Measurements from ENCODE around the gene SLC25A33.

Gene SLC25A33

DNA sequence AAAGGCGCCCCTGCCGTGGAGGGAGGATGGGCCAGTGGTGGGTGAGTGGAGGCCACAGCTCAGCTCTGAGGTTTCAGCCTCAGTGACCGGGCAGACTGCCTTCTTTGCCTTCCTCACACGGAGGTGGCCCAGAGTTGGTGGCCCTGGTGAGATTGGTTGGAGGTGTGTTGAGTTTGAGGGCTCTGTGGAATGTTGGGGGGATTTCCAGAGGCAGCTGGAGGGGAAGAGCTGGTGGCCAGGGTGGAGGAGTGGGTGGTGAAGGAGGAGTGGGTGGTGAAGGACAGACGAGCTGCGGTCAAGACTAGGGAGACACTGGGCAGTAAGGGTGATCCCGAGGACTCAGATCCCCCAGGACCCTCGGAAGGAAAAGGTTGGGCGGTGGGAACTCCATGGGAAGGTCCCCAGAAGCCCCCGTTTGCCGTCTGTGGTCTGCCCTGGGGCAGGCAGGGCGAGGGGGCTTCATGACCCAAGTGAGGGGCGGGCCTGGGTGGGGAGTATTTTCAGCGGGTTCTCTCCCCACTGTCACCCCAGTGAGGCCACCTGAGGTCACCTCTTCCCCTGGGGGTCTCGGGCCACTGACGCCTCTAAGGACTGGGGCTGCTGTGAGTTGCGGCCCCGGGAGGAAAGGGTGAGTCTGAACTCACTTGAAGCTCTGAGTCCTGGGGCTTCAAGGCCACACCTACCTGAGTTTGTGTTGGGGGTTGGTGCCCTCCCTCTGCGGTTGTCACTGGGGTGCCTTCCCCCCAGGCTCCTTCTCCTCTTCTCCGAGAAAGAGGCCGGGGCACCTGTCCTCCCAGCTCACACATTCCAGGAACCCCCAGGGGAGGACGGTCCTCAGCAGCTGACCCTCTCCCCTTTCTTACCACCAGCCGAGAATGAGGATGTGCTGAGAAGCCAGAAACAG lies 89.5 kb downstream of the SLC25A33 start:
- peak; percentile 83 for DNase-seq

GRCh38 chr1:9629445-9630201 lies 90.4 kb downstream of the SLC25A33 start:
- peak; percentile 86 for DNase-seq

DNA sequence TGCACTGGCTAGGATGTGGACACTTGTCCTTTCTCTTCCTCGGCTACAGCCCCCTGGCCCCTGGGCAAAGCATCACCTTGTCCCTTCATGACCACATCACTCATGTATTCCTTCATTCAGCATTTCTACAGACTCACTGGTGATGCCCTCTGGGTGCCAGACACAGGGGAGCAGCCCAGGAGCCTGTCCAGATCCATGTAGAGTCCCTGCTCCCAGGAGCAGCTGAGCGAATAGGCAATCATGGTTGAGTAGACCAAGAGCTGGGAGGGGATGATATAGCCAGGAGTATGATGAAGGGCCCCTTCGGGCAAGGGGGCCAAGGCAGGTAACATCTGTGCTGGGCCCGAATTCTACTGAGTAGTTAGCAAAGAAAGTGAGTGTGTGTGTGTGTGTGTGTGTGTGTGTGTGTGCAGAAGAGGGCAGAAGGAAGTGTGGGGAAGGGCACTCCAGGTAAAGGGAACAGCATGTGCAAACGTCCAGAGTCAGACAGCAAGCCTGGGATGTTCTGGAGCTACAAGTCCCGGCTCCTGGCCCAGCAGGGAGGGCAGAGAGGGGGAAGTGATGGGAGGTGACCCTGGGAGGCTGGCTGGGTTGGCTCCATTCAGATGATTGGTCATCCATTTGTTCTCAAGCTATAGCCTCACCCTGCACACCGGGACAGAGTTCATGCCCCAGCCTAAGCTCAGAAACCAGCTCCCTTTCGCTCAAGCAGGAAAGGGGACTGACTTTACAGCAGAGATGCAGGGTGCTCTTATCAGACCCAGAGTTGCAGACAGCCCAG lies 91.3 kb downstream of the SLC25A33 start:
- no peak for DNase-seq

DNA sequence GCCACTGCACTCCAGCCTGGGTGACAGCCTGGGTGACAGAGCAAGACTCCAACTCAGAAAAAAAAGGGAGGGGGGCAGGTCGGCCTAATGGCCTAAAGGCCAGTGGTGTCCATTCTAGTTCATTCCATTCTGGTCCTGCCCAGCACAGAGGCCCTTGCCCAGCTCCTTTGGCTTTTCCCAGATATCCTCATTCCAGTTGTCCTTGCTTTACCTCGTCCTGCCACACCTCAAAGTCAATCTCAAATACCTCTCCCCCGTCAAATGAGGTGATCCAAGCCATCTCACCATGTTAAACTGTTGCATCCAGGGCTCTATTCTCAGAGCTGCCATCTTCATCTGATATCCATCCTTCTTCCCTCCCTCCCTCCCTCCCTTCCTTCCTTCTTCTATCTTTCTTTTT lies 92.3 kb downstream of the SLC25A33 start:
- DNase-seq = no peak

DNA sequence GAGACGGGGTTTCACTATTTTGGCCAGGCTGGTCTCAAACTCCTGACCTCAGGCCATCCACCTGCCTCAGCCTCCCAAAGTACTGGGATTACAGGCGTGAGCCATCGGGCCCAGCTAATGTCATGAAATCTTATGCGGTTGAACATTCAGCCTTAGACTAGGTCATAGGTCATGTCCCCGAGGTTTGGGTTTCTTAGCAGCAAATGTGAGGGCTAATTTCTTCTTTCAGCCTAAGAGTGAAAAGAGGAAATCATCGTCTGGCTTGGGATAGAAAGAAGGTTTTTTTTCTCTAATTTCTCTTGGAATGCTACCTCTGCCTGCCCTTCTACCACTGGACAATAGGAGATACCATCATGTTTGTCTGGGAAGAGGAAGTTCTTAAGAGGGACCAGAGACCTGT lies 94.2 kb downstream of the SLC25A33 start:
- DNase-seq = no peak

DNA sequence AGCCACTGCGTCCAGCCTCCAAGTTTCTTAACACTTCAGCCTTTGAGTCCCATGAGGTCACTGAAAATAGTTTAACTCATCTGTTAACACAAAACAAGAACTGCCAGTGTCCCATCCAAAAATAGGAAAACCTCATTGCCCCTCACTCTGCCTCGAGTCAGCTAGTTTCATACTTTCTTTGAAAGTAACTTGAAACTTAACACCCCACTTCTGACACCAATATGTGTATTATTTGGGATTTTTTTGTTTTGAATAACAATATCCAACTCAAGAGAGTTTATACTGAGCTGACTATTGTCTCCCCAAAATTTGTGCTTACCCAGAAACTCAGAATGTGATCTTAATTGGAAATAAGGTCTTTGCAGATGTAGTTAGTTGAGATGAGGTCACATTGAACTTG lies 95.3 kb downstream of the SLC25A33 start:
- no peak for DNase-seq

Data from activated CD4-positive, alpha-beta T cell treated with anti-CD3 and anti-CD28 coated beads, Interleukin-2, amount 50 U/mL, for 16 hours (primary cell).